RWPE2 (cell line): ENCODE data around the gene WT1.
A peak's percentile ranks its signal among the peaks of the same experiment; 100 is the strongest.
"Not testable (repeated sequence)": the region's sequence is repeated elsewhere in the genome, so short reads cannot be mapped to it uniquely, and the experiment has no call there.

Experiments used
- ATAC-seq: fragments of 200-7000 bp; cut with Tn5 transposase; 3 replicates; pipeline ENCODE4 v1.9.1; 2021; ENCODE audit warnings: low read depth
- DNase-seq: peaks from one replicate; pipeline ENCODE4 v3.0.0-alpha.2; 2020; ENCODE audit warnings: low spot score
- H3K27ac ChIP-seq: fragments of 450-650 bp; 2 replicates; pipeline ENCODE4 v1.5.1; 2017; ENCODE audit warnings: mild to moderate bottlenecking; ENCODE audit not compliant: poor library complexity, severe bottlenecking
- H3K27me3 ChIP-seq: fragments of 250-450 bp; sonication (Bioruptor Pico); 2 replicates; pipeline ENCODE4 v1.5.1; 2021; ENCODE audit warnings: mild to moderate bottlenecking, moderate library complexity; ENCODE audit not compliant: insufficient read depth, poor library complexity, severe bottlenecking
- H3K36me3 ChIP-seq: fragments of 250-450 bp; sonication (Bioruptor Pico); 2 replicates; pipeline ENCODE4 v1.5.1; 2020; ENCODE audit warnings: low read depth, mild to moderate bottlenecking, moderate library complexity
- H3K4me1 ChIP-seq: fragments of 250-450 bp; sonication (Bioruptor Pico); 2 replicates; pipeline ENCODE4 v1.5.1; 2021; ENCODE audit warnings: mild to moderate bottlenecking, moderate library complexity; ENCODE audit not compliant: insufficient read depth, poor library complexity, severe bottlenecking
- H3K4me3 ChIP-seq: fragments of 250-450 bp; sonication (Bioruptor Pico); 2 replicates; pipeline ENCODE4 v1.5.1; 2021; ENCODE audit warnings: mild to moderate bottlenecking, moderate library complexity; ENCODE audit not compliant: severe bottlenecking
- H3K9me3 ChIP-seq: fragments of 250-450 bp; sonication (Bioruptor Pico); 2 replicates; pipeline ENCODE4 v1.5.1; 2021; ENCODE audit warnings: mild to moderate bottlenecking, moderate library complexity; ENCODE audit not compliant: severe bottlenecking
- CTCF ChIP-seq: fragments of 450-650 bp; IDR thresholded peaks from one replicate; pipeline ENCODE4 v1.5.1; 2017; ENCODE audit warnings: mild to moderate bottlenecking, moderate library complexity; ENCODE audit not compliant: poor library complexity, severe bottlenecking

The WT1 gene

GRCh38 chr11:32435511-32435941, at the start of gene WT1:
Gene WT1 (minus strand): TSS chr11:32435539.
- peaks cover 4% of the 10 kb centered on the region for H3K4me1 ChIP-seq
- H3K27ac ChIP-seq = no peak within 1 kb of the TSS
- ATAC-seq = peak; percentile 41; the same call in 2 of the 3 replicates
- peak within 1 kb of the TSS; percentile 2 for H3K4me3 ChIP-seq
- no peaks in the 10 kb centered on the region for H3K9me3 ChIP-seq
- no peaks in the 10 kb centered on the region for H3K36me3 ChIP-seq
- DNase-seq = no peak
- H3K27me3 ChIP-seq = peaks cover 99% of the 10 kb centered on the region
- no peak for TF ChIP-seq CTCF

- no peaks in the 10 kb centered on the region for H3K9me3 ChIP-seq
- H3K27me3 ChIP-seq = no peaks in the 10 kb centered on the region
- no peaks in the 10 kb centered on the region for H3K36me3 ChIP-seq
- H3K4me3 ChIP-seq = no peak overlapping the region
- no peaks in the 10 kb centered on the region for H3K4me1 ChIP-seq
- no peak for TF ChIP-seq CTCF
- DNase-seq = no peak
- H3K27ac ChIP-seq = no peak overlapping the region
- no peak for ATAC-seq
Observed at GRCh38 chr11:32479291-32479690, 44.0 kb upstream of the WT1 start.

- Histone ChIP-seq H3K4me1 (no peaks in the 10 kb centered on the region), H3K36me3 (no peaks in the 10 kb centered on the region), H3K4me3 (no peak overlapping the region), H3K9me3 (no peaks in the 10 kb centered on the region), H3K27me3 (no peaks in the 10 kb centered on the region), H3K27ac (no peak overlapping the region)
- DNase-seq (no peak), ATAC-seq (no peak)
- no peak for TF ChIP-seq CTCF
Observed at GRCh38 chr11:32478277-32478731, 43.0 kb upstream of the WT1 start.

GRCh38 chr11:32473282-32473909, 38.1 kb upstream of the WT1 start:
- Histone ChIP-seq H3K4me1 (no peaks in the 10 kb centered on the region), H3K4me3 (no peak overlapping the region), H3K9me3 (no peaks in the 10 kb centered on the region), H3K36me3 (no peaks in the 10 kb centered on the region), H3K27me3 (no peaks in the 10 kb centered on the region), H3K27ac (no peak overlapping the region)
- TF ChIP-seq CTCF = no peak
- no peak for ATAC-seq
- DNase-seq = no peak

GRCh38 chr11:32472226-32472625, 36.9 kb upstream of the WT1 start:
- no peak overlapping the region for H3K4me3 ChIP-seq
- ATAC-seq (no peak), DNase-seq (no peak)
- no peaks in the 10 kb centered on the region for H3K36me3 ChIP-seq
- H3K27me3 ChIP-seq = peaks cover under 1% of the 10 kb centered on the region
- no peaks in the 10 kb centered on the region for H3K9me3 ChIP-seq
- H3K4me1 ChIP-seq = no peaks in the 10 kb centered on the region
- TF ChIP-seq CTCF = no peak
- no peak overlapping the region for H3K27ac ChIP-seq

GRCh38 chr11:32471544-32471943, 36.2 kb upstream of the WT1 start:
- H3K4me3 ChIP-seq, H3K27me3 ChIP-seq, H3K36me3 ChIP-seq, H3K4me1 ChIP-seq, H3K9me3 ChIP-seq, ATAC-seq, DNase-seq, H3K27ac ChIP-seq: not testable (repeated sequence)
